ENCODE data around the gene SRMS.

Gene SRMS

DNA sequence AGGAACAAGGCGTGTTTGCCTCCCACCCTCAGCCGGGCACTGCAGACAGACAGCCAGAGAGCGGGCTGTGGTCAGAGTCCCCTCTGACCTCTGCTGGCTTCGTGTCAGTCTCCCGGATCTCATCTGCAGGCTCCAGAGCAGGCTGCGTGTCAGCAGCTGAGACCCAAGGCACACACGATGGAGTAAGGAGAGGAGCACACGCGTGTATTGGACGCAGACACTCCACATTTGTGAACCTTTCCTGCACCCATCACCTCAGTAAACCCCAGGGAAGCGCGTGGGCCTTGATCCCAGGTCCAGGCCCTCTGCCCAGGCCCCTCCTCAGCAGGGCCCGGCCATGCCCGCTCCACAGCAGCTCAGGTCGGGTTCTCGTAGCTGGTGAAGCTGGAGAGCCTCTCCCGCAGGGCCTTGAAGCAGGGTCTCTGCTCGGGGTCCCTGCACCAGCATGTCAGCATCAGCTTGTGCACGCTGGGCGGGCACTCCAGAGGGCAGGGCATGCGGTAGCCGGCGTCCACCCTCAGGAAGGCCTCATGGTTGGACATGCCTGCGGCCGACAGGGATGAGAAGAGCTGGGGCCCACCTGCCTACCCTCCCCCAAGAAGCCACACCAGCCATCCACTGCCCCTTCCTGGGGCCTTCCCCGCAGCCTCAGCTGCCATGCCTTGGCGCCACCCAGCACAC, 18.2 kb downstream of the SRMS start:
- Histone ChIP-seq H3K4me1 (ENCODE audit: insufficient read depth, low read length, poor library complexity, severe bottlenecking) (no peaks in the 10 kb centered on the region), H3K4me3 (ENCODE audit: low read length, poor library complexity, severe bottlenecking) (no peak overlapping the region), H3K27me3 (ENCODE audit: insufficient read depth, low read length, poor library complexity, severe bottlenecking) (no peaks in the 10 kb centered on the region), H3K4me2 (ENCODE audit: low read depth, low read length, poor library complexity, severe bottlenecking) (no peak overlapping the region), H3F3A (ENCODE audit: low read depth) (0 out of 2 replicates have a peak, but pooled peaks cover 3% of the 10 kb centered on the region), H3K79me2 (ENCODE audit: insufficient read depth, low read length) (no peaks in the 10 kb centered on the region), H3K9ac (ENCODE audit: low read depth, low read length, poor library complexity, severe bottlenecking) (no peak overlapping the region), H2AFZ (ENCODE audit: low read length) (no peak overlapping the region), H3K9me3 (ENCODE audit: insufficient read depth, low read depth, low read length) (no peaks in the 10 kb centered on the region), H4K20me1 (ENCODE audit: insufficient read depth, low read length, poor library complexity, severe bottlenecking) (no peaks in the 10 kb centered on the region), H3K36me3 (ENCODE audit: insufficient read depth, low read length) (no peaks in the 10 kb centered on the region), H3K9me2 (replicated peaks; ENCODE audit: low read depth, low read length) (no peaks in the 10 kb centered on the region)
- TF ChIP-seq EZH2phosphoT487 (IDR thresholded peaks at IDR 0.05; ENCODE audit: borderline replicate concordance), result no peak
- TF ChIP-seq, protein P1, sequence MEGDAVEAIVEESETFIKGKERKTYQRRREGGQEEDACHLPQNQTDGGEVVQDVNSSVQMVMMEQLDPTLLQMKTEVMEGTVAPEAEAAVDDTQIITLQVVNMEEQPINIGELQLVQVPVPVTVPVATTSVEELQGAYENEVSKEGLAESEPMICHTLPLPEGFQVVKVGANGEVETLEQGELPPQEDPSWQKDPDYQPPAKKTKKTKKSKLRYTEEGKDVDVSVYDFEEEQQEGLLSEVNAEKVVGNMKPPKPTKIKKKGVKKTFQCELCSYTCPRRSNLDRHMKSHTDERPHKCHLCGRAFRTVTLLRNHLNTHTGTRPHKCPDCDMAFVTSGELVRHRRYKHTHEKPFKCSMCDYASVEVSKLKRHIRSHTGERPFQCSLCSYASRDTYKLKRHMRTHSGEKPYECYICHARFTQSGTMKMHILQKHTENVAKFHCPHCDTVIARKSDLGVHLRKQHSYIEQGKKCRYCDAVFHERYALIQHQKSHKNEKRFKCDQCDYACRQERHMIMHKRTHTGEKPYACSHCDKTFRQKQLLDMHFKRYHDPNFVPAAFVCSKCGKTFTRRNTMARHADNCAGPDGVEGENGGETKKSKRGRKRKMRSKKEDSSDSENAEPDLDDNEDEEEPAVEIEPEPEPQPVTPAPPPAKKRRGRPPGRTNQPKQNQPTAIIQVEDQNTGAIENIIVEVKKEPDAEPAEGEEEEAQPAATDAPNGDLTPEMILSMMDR (conservative IDR thresholded peaks at IDR 0.05; ENCODE audit: low read length), result no peak

DNA sequence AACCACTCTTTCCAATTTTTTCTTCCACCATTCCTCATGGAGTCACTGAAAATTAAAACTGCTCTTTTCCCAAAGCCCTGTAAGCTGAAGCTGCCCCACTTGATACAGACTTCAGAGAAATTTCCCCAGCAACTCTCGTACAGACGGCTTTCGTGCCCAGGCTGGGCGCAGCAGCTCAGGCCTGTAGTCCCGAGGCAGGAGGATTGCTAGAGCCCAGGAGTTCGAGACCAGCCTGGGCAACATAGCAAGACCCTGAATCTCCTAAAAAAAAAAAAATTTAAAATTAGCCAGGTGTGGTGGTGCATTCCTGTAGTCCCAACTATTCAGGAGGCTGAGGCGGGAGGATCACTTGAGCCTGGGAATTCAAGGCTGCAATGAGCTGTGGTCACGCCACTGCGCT, 20.4 kb downstream of the SRMS start:
- no peak overlapping the region for H3K4me3 ChIP-seq (ENCODE audit: low read length, poor library complexity, severe bottlenecking)
- H4K20me1 ChIP-seq (ENCODE audit: insufficient read depth, low read length, poor library complexity, severe bottlenecking), result peaks cover 15% of the 10 kb centered on the region
- TF ChIP-seq, protein P1 (conservative IDR thresholded peaks at IDR 0.05; ENCODE audit: low read length), result no peak
- no peak for TF ChIP-seq EZH2phosphoT487 (IDR thresholded peaks at IDR 0.05; ENCODE audit: borderline replicate concordance)
- H3K27me3 ChIP-seq (ENCODE audit: insufficient read depth, low read length, poor library complexity, severe bottlenecking), result no peaks in the 10 kb centered on the region
- H2AFZ ChIP-seq (ENCODE audit: low read length), result no peak overlapping the region
- H3F3A ChIP-seq (ENCODE audit: low read depth), result 0 out of 2 replicates have a peak, but pooled peaks cover 3% of the 10 kb centered on the region
- H3K9ac ChIP-seq (ENCODE audit: low read depth, low read length, poor library complexity, severe bottlenecking), result no peak overlapping the region
- peaks cover 13% of the 10 kb centered on the region for H3K79me2 ChIP-seq (ENCODE audit: insufficient read depth, low read length)
- no peak overlapping the region for H3K4me2 ChIP-seq (ENCODE audit: low read depth, low read length, poor library complexity, severe bottlenecking)
- peaks cover 5% of the 10 kb centered on the region for H3K4me1 ChIP-seq (ENCODE audit: insufficient read depth, low read length, poor library complexity, severe bottlenecking)
- no peaks in the 10 kb centered on the region for H3K9me2 ChIP-seq (replicated peaks; ENCODE audit: low read depth, low read length)
- no peaks in the 10 kb centered on the region for H3K36me3 ChIP-seq (ENCODE audit: insufficient read depth, low read length)
- no peaks in the 10 kb centered on the region for H3K9me3 ChIP-seq (ENCODE audit: insufficient read depth, low read depth, low read length)

DNA sequence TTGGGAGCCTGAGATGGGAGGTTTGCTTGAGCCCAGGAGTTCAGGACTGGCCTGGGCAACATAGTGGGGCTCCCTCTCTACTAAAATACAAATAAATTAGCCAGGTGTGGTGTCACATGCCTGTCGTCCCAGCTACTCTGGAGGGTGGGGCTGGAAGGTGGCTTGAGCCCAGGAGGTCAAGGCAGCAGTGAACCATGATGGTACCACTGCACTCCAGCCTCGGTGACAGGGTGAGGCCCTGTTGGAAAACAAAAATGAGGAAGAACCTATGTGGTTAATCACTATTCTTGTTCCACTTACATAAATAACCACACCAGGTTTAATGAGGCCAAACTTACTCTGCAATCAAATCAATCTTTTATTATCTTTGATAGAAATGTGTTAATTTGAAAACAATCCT, 21.6 kb downstream of the SRMS start:
- H3K4me3 ChIP-seq (ENCODE audit: low read length, poor library complexity, severe bottlenecking), result no peak overlapping the region
- 0 out of 2 replicates have a peak, but pooled peaks cover 3% of the 10 kb centered on the region for H3F3A ChIP-seq (ENCODE audit: low read depth)
- H3K27me3 ChIP-seq (ENCODE audit: insufficient read depth, low read length, poor library complexity, severe bottlenecking), result no peaks in the 10 kb centered on the region
- peaks cover 25% of the 10 kb centered on the region for H3K79me2 ChIP-seq (ENCODE audit: insufficient read depth, low read length)
- no peaks in the 10 kb centered on the region for H3K9me3 ChIP-seq (ENCODE audit: insufficient read depth, low read depth, low read length)
- no peaks in the 10 kb centered on the region for H3K9me2 ChIP-seq (replicated peaks; ENCODE audit: low read depth, low read length)
- no peaks in the 10 kb centered on the region; the same call in 1 of the 2 replicates for H3K36me3 ChIP-seq (ENCODE audit: insufficient read depth, low read length)
- no peak overlapping the region for H3K4me2 ChIP-seq (ENCODE audit: low read depth, low read length, poor library complexity, severe bottlenecking)
- no peak overlapping the region for H2AFZ ChIP-seq (ENCODE audit: low read length)
- TF ChIP-seq EZH2phosphoT487 (IDR thresholded peaks at IDR 0.05; ENCODE audit: borderline replicate concordance), result no peak
- TF ChIP-seq, protein P1 (conservative IDR thresholded peaks at IDR 0.05; ENCODE audit: low read length), result no peak
- H4K20me1 ChIP-seq (ENCODE audit: insufficient read depth, low read length, poor library complexity, severe bottlenecking), result peaks cover 27% of the 10 kb centered on the region
- no peak overlapping the region for H3K9ac ChIP-seq (ENCODE audit: low read depth, low read length, poor library complexity, severe bottlenecking)
- H3K4me1 ChIP-seq (ENCODE audit: insufficient read depth, low read length, poor library complexity, severe bottlenecking), result peaks cover 8% of the 10 kb centered on the region

Measured in Loucy (cell line).